COLO668 (cell line): Measurements from ENCODE around the gene PHYHIPL.

ENCODE experiments used
- DNase-seq: peaks from one replicate; lab custom pipeline; 2025; ENCODE audit not compliant: unreplicated experiment; lab: John Stamatoyannopoulos, UW

PHYHIPL gene

GRCh38 chr10:59176241-59177030 is at the start of gene PHYHIPL:
TSS of gene PHYHIPL (plus strand) at chr10:59176643. CDS start at chr10:59176854, 211 bp downstream.
- DNase-seq = peak; percentile 90

GRCh38 chr10:59126991-59127390 is 49.5 kb upstream of the PHYHIPL start:
- DNase-seq = no peak

- no peak for DNase-seq
Measured at GRCh38 chr10:59127991-59128390, 48.5 kb upstream of the PHYHIPL start.

- no peak for DNase-seq
Measured at GRCh38 chr10:59129867-59130266, 46.6 kb upstream of the PHYHIPL start.

- DNase-seq = no peak
Measured at GRCh38 chr10:59131666-59132065, 44.8 kb upstream of the PHYHIPL start.

- DNase-seq = no peak
Measured at GRCh38 chr10:59133841-59134593, 42.4 kb upstream of the PHYHIPL start.

GRCh38 chr10:59134785-59135184 is 41.7 kb upstream of the PHYHIPL start:
- no peak for DNase-seq

GRCh38 chr10:59135275-59135674 is 41.2 kb upstream of the PHYHIPL start:
- no peak for DNase-seq

- no peak for DNase-seq
Measured at GRCh38 chr10:59138052-59138451, 38.4 kb upstream of the PHYHIPL start.

- DNase-seq = no peak
Measured at GRCh38 chr10:59143544-59143943, 32.9 kb upstream of the PHYHIPL start.

- no peak for DNase-seq
Measured at GRCh38 chr10:59148701-59149100, 27.7 kb upstream of the PHYHIPL start.

GRCh38 chr10:59155556-59155955 is 20.9 kb upstream of the PHYHIPL start:
- DNase-seq = no peak

GRCh38 chr10:59167512-59167911 is 8.9 kb upstream of the PHYHIPL start:
- no peak for DNase-seq

GRCh38 chr10:59172567-59172966 is 3.9 kb upstream of the PHYHIPL start:
- DNase-seq = no peak

- DNase-seq = no peak
Measured at GRCh38 chr10:59173414-59173813, 3.0 kb upstream of the PHYHIPL start.

- peak; percentile 54 for DNase-seq
Measured at GRCh38 chr10:59175538-59176240, 754 bp upstream of the PHYHIPL start.

- peak; percentile 74 for DNase-seq
Measured at GRCh38 chr10:59177031-59177797, 771 bp downstream of the PHYHIPL start.

GRCh38 chr10:59177836-59178235 is 1.4 kb downstream of the PHYHIPL start:
- no peak for DNase-seq

GRCh38 chr10:59179068-59179467 is 2.6 kb downstream of the PHYHIPL start:
- no peak for DNase-seq

GRCh38 chr10:59180689-59181270 is 4.3 kb downstream of the PHYHIPL start:
- DNase-seq = no peak

- peak; percentile 0 for DNase-seq
Measured at GRCh38 chr10:59181668-59182067, 5.2 kb downstream of the PHYHIPL start.
